CD4-positive, alpha-beta T cell (primary cell): Measurements from ENCODE around the gene KCNG3. TPM values are rescaled to one million over a fixed set of nuclear protein-coding genes. Genes with fewer than 3 reads are reported as not detected.

Experiments used
- ATAC-seq: fragments of 200-7000 bp; cut with Tn5 transposase; one replicate; pipeline ENCODE4 v1.10.0; 2022; ENCODE audit warnings: mild to moderate bottlenecking; ENCODE audit not compliant: poor library complexity
- CTCF ChIA-PET: fragments of 350-600 bp; sonication (Branson Sonifier 250); formaldehyde crosslinking; loops from one replicate; lab custom pipeline; 2021; ENCODE audit warnings: antibody characterized with exemption, inconsistent platforms; lab: Charles Lee
- POLR2A ChIA-PET: fragments of 350-600 bp; sonication (Branson Sonifier 250); formaldehyde crosslinking; loops from one replicate; lab custom pipeline; 2021; ENCODE audit warnings: antibody characterized with exemption, inconsistent platforms; lab: Charles Lee
- DNase-seq, 14 experiments: peaks; one replicate each; pipeline ENCODE4 v3.0.0-alpha.2; 2013 to 2020; ENCODE audit warnings: mixed read lengths in 2 of 14
- H3K27ac ChIP-seq, 2 donors: one replicate each; pipeline versions ENCODE4 v1.5.1 to v1.7.0; 2013; ENCODE audit warnings: low read length in 2 of 2, low read depth in 1 of 2, mild to moderate bottlenecking in 1 of 2
- H3K27me3 ChIP-seq, 2 experiments: 1 replicate in 1 of 2; 2 replicates in 1 of 2; pipeline versions ENCODE4 v1.6.1 to v1.7.0; 2013; ENCODE audit warnings: low read length in 2 of 2, control low read depth in 1 of 2, mild to moderate bottlenecking in 1 of 2, moderate library complexity in 1 of 2; ENCODE audit not compliant: insufficient read depth in 2 of 2, control insufficient read depth in 1 of 2
- H3K36me3 ChIP-seq: one replicate; pipeline ENCODE4 v1.6.1; 2013; ENCODE audit warnings: low read length, control low read depth; ENCODE audit not compliant: insufficient read depth
- H3K4me1 ChIP-seq: one replicate; pipeline ENCODE4 v1.6.1; 2013; ENCODE audit warnings: low read length, control low read depth; ENCODE audit not compliant: insufficient read depth
- H3K4me3 ChIP-seq: one replicate; pipeline ENCODE4 v1.5.1; 2013; ENCODE audit warnings: mild to moderate bottlenecking, low read length, moderate library complexity
- H3K9me3 ChIP-seq, 2 experiments: 1 replicate in 1 of 2; 2 replicates in 1 of 2; pipeline versions ENCODE4 v1.6.1 to v1.7.0; 2013; ENCODE audit warnings: low read length in 2 of 2, mild to moderate bottlenecking in 2 of 2, control low read depth in 1 of 2, moderate library complexity in 1 of 2; ENCODE audit not compliant: control insufficient read depth in 1 of 2, insufficient read depth in 1 of 2
- H3K27ac Mint-ChIP-seq: one replicate; pipeline ENCODE4 v1.8.0; 2020; ENCODE audit warnings: mixed read lengths
- H3K27me3 Mint-ChIP-seq: one replicate; pipeline ENCODE4 v1.8.0; 2021; ENCODE audit warnings: mixed read lengths
- H3K36me3 Mint-ChIP-seq: one replicate; pipeline ENCODE4 v1.8.0; 2021; ENCODE audit warnings: low read depth, mixed read lengths
- H3K4me1 Mint-ChIP-seq: one replicate; pipeline ENCODE4 v1.8.0; 2021; ENCODE audit warnings: low read depth, mixed read lengths
- H3K4me3 Mint-ChIP-seq: one replicate; pipeline ENCODE4 v1.8.0; 2020; ENCODE audit warnings: mild to moderate bottlenecking, mixed read lengths
- H3K9me3 Mint-ChIP-seq: one replicate; pipeline ENCODE4 v1.8.0; 2020; ENCODE audit warnings: mixed read lengths
- intact Hi-C, 2 experiments: fragments of 100-400 bp; cut with DNase I in 1 of 2; cut with micrococcal nuclease in 1 of 2; formaldehyde crosslinking; loops; one replicate each; pipeline versions ENCODE4 v1.15.1 to v1.9.0; 2023 to 2025; cut with DNase I, micrococcal nuclease
- total RNA-seq, 174 experiments: library from RNA in 2 of 174; stranded (reverse) in 2 of 174; gene quantifications; one replicate each; pipeline ENCODE4 v1.2.3 and lab custom pipeline; 2021 to 2026
- TF ChIP-seq, protein P1 (sequence below): fragments of 200-600 bp; IDR thresholded peaks from one replicate; pipeline ENCODE4 v1.8.0; 2022; ENCODE audit warnings: antibody characterized with exemption, mild to moderate bottlenecking

The KCNG3 gene
- total RNA-seq, 2 experiments from 2014 or later, result 0.25 to 0.49 TPM

DNA sequence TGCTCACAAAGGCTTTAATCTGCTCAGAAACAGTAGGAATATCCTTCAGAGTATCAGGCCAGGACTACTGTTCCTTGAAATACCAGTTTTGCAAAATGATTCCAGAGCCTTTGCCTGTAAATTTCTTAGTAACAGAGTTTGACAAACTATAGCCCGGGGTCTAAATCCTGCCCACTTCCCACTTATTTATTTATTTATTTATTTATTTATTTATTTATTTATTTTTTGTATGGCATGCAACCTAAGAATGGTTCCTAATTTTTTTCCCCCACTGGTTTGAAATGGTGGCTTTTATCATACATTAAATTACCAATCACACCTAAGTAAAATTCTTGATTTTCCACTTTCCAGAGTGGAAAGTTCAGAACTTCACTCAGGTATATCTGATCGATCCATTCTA is 45.6 kb downstream of the KCNG3 start:
- no peak for DNase-seq
- intact Hi-C loops, result no loop called here
- H3K4me1 Mint-ChIP-seq, result no peaks in the 10 kb centered on the region
- H3K4me3 ChIP-seq, result no peak overlapping the region
- H3K4me1 ChIP-seq, result no peaks in the 10 kb centered on the region
- no peaks in the 10 kb centered on the region for H3K9me3 Mint-ChIP-seq
- H3K27me3 ChIP-seq, result no peaks in the 10 kb centered on the region
- ATAC-seq, result no peak
- ChIA-PET POLR2A (no interaction called here), CTCF (no interaction called here)
- H3K4me3 Mint-ChIP-seq, result no peak overlapping the region
- TF ChIP-seq, protein P1, sequence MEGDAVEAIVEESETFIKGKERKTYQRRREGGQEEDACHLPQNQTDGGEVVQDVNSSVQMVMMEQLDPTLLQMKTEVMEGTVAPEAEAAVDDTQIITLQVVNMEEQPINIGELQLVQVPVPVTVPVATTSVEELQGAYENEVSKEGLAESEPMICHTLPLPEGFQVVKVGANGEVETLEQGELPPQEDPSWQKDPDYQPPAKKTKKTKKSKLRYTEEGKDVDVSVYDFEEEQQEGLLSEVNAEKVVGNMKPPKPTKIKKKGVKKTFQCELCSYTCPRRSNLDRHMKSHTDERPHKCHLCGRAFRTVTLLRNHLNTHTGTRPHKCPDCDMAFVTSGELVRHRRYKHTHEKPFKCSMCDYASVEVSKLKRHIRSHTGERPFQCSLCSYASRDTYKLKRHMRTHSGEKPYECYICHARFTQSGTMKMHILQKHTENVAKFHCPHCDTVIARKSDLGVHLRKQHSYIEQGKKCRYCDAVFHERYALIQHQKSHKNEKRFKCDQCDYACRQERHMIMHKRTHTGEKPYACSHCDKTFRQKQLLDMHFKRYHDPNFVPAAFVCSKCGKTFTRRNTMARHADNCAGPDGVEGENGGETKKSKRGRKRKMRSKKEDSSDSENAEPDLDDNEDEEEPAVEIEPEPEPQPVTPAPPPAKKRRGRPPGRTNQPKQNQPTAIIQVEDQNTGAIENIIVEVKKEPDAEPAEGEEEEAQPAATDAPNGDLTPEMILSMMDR, result no peak
- no peaks in the 10 kb centered on the region for H3K36me3 Mint-ChIP-seq
- H3K27ac ChIP-seq, result no peak overlapping the region
- no peaks in the 10 kb centered on the region for H3K9me3 ChIP-seq
- peaks cover 3% of the 10 kb centered on the region for H3K27me3 Mint-ChIP-seq
- no peaks in the 10 kb centered on the region for H3K36me3 ChIP-seq
- no peak overlapping the region for H3K27ac Mint-ChIP-seq

DNA sequence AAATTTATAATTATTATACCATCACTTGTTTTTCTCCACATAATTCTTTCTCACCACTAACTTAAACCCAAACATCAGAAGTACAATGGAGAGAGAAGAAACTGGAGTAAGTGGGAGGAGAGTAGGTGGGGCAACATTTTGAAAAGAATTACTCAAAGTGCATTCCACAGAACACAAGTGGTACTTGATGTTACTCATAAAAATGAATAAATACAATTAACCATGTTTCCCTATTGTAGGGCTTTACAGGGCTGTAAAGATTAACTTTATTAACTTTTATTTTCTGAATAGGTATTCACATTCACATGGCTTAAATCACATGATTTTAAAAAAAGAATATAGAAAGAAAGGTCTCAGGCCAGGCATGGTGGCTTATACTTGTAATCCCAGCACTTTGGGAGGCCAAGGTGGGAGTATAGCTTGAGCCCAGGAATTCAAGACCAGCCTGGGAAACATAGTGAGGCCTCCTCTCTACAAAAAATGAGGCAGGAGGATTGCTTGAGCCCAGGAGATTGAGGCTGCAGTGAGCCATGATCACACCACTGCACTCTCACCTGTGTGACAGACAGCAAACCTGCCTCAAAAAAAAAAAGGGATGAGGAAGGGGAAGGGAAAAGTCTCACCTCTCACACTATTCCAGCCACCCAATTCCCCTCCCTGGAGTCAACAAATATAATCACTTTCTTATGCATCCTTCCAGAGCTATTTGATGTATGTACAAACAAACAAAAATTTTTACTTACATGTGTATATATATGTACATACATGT is 47.1 kb downstream of the KCNG3 start:
- H3K4me3 ChIP-seq, result no peak overlapping the region
- Mint-ChIP-seq H3K27ac (no peak overlapping the region), H3K4me3 (no peak overlapping the region), H3K4me1 (no peaks in the 10 kb centered on the region), H3K36me3 (no peaks in the 10 kb centered on the region), H3K27me3 (no peaks in the 10 kb centered on the region), H3K9me3 (no peaks in the 10 kb centered on the region)
- no peaks in the 10 kb centered on the region for H3K36me3 ChIP-seq
- H3K4me1 ChIP-seq, result no peaks in the 10 kb centered on the region
- intact Hi-C loops, result no loop called here
- CTCF ChIA-PET, result no interaction called here
- ATAC-seq, result no peak
- H3K27me3 ChIP-seq, result no peaks in the 10 kb centered on the region
- TF ChIP-seq, protein P1, result no peak
- H3K27ac ChIP-seq, result no peak overlapping the region
- POLR2A ChIA-PET, result no interaction called here
- DNase-seq, result no peak
- H3K9me3 ChIP-seq, result no peaks in the 10 kb centered on the region

GRCh38 chr2:42443718-42444399 is 49.9 kb downstream of the KCNG3 start:
- H3K27ac ChIP-seq, result no peak overlapping the region
- no peaks in the 10 kb centered on the region for H3K4me1 ChIP-seq
- no peaks in the 10 kb centered on the region for H3K4me1 Mint-ChIP-seq
- no peak for DNase-seq
- no peaks in the 10 kb centered on the region for H3K36me3 Mint-ChIP-seq
- TF ChIP-seq, protein P1, result no peak
- no peak overlapping the region for H3K4me3 Mint-ChIP-seq
- H3K9me3 Mint-ChIP-seq, result no peaks in the 10 kb centered on the region
- H3K9me3 ChIP-seq, result no peaks in the 10 kb centered on the region
- H3K27me3 Mint-ChIP-seq, result no peaks in the 10 kb centered on the region
- no peak for ATAC-seq
- intact Hi-C loops, result no loop called here
- CTCF ChIA-PET, result no interaction called here
- no peak overlapping the region for H3K27ac Mint-ChIP-seq
- POLR2A ChIA-PET, result no interaction called here
- H3K27me3 ChIP-seq, result no peaks in the 10 kb centered on the region
- H3K36me3 ChIP-seq, result no peaks in the 10 kb centered on the region
- no peak overlapping the region for H3K4me3 ChIP-seq
